ENCODE measurements around the gene PGAP1. TPM values are rescaled to one million over a fixed set of nuclear protein-coding genes. Genes with fewer than 3 reads are reported as not detected.

Gene PGAP1
- total and polyA plus RNA-seq, 2 of the 8 experiments (the other 6 are each of a cell fraction or from before 2014, with no cell fraction given), result 8.3 to 24.1 TPM

DNA sequence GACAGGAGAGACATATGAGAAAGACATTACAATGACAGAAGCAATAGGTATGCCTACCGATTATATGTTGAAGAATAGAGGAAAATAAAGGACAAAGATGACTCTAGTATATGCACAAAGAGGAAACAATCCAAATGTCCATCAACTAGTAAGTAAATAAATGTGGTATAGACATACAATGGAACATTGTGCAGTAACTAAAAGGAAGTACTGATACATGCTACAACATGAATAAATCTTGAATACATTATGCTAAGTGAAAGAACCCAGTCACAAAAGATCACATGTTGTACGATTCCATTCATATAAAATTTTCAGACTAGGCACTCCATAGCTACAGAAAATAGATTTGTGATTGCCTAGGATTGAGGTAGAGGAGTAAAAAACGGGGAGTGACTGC lies 28.5 kb upstream of the PGAP1 start (continued):
- TF ChIP-seq, protein P1, sequence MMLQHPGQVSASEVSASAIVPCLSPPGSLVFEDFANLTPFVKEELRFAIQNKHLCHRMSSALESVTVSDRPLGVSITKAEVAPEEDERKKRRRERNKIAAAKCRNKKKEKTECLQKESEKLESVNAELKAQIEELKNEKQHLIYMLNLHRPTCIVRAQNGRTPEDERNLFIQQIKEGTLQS (IDR thresholded peaks at IDR 0.05; ENCODE audit: insufficient read depth, low read depth, low read length), result no peak

Measured in H1 (cell line).